ENCODE results near the gene GATB.

GATB gene

DNA sequence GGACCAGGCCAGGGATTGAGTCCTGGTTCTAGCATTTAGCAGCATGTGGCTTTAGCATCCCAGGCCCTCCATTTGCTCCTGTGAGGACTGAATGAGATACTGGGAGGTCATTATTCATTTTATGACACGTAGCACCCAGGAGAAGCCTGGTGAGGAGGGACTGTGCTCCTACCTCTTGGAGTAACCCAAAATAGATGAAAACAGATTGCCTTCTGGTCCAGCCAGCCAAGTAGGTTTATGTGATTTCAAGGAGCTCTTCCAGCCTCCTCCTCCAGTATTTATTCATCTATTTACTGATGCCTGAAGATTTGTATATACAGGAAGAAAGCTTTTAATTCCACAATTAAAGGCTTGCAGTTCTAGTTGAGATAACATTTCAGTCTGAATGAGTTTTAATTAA lies 109.3 kb downstream of the GATB start:
- no peaks in the 10 kb centered on the region for H3K36me3 ChIP-seq (ENCODE audit: control insufficient read depth in 2 of 2, insufficient read depth in 1 of 2, low read length in 2 of 2)
- no peak overlapping the region for H3K27ac ChIP-seq (ENCODE audit: extremely low read depth, low read depth, low read length)
- POLR2A ChIA-PET, result no interaction called here
- no peaks in the 10 kb centered on the region for H3K4me1 ChIP-seq (ENCODE audit: control insufficient read depth, insufficient read depth, low read length)
- no peak overlapping the region for H3K4me3 ChIP-seq (ENCODE audit: low read depth, low read length)
- no peak for TF ChIP-seq GLIS2 (tag by site-specific recombination; IDR thresholded peaks at IDR 0.05)
- no peak for TF ChIP-seq ZNF335 (tag by site-specific recombination; conservative IDR thresholded peaks at IDR 0.05)
- TF ChIP-seq ZFP37 (tag by site-specific recombination; IDR thresholded peaks at IDR 0.05), result no peak
- no peak for TF ChIP-seq ZNF133 (tag by site-specific recombination; IDR thresholded peaks at IDR 0.05)
- TF ChIP-seq ZNF558 (tag by site-specific recombination; IDR thresholded peaks at IDR 0.05), result no peak
- no peak for TF ChIP-seq REPIN1 (tag by site-specific recombination; IDR thresholded peaks at IDR 0.05; ENCODE audit: low read depth)
- TF ChIP-seq, protein P1, sequence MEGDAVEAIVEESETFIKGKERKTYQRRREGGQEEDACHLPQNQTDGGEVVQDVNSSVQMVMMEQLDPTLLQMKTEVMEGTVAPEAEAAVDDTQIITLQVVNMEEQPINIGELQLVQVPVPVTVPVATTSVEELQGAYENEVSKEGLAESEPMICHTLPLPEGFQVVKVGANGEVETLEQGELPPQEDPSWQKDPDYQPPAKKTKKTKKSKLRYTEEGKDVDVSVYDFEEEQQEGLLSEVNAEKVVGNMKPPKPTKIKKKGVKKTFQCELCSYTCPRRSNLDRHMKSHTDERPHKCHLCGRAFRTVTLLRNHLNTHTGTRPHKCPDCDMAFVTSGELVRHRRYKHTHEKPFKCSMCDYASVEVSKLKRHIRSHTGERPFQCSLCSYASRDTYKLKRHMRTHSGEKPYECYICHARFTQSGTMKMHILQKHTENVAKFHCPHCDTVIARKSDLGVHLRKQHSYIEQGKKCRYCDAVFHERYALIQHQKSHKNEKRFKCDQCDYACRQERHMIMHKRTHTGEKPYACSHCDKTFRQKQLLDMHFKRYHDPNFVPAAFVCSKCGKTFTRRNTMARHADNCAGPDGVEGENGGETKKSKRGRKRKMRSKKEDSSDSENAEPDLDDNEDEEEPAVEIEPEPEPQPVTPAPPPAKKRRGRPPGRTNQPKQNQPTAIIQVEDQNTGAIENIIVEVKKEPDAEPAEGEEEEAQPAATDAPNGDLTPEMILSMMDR (tag by site-specific recombination; IDR thresholded peaks at IDR 0.05), result no peak
- CTCF ChIA-PET, result interaction anchor here (0.6 kb wide), 1 partner anchor 94 kb away, joined by 3 read pairs; no protein-coding TSS in a partner anchor
- H3K9me3 ChIP-seq (ENCODE audit: control insufficient read depth, insufficient read depth, low read depth, low read length), result no peaks in the 10 kb centered on the region

DNA sequence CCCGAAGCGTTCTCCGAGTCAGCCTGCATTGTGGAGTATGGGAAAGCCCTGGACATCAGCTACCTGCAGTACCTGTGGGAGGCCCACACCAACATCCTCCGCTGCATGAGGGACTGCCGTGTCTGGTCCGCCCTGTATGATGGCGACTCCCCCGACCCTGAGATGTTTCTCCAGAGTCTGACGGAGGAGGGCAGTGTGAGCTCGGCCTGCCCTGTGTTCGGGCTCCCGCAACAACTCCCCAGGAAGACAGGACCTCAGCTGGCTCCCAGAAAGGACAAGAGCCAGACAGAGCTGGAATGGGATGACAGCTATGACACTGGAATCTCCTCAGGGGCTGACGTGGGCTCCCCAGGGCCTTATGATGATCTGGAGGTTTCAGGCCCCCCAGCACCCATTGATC lies 111.3 kb downstream of the GATB start:
- no peaks in the 10 kb centered on the region for H3K4me1 ChIP-seq (ENCODE audit: control insufficient read depth, insufficient read depth, low read length)
- H3K27ac ChIP-seq (ENCODE audit: extremely low read depth, low read depth, low read length), result no peak overlapping the region
- no peaks in the 10 kb centered on the region for H3K9me3 ChIP-seq (ENCODE audit: control insufficient read depth, insufficient read depth, low read depth, low read length)
- ChIA-PET CTCF (no interaction called here), POLR2A (no interaction called here)
- no peak overlapping the region for H3K4me3 ChIP-seq (ENCODE audit: low read depth, low read length)
- H3K36me3 ChIP-seq (ENCODE audit: control insufficient read depth in 2 of 2, insufficient read depth in 1 of 2, low read length in 2 of 2), result no peaks in the 10 kb centered on the region
- TF ChIP-seq SETDB1 (IDR thresholded peaks at IDR 0.05; ENCODE audit: insufficient read length, low read length) (no peak), ZNF350 (tag by site-specific recombination; IDR thresholded peaks at IDR 0.05) (no peak), ZNF140 (tag by site-specific recombination; IDR thresholded peaks at IDR 0.05) (no peak), KLF10 (tag by site-specific recombination; IDR thresholded peaks at IDR 0.05) (no peak), ZNF791 (tag by site-specific recombination; IDR thresholded peaks at IDR 0.05) (no peak), PRDM1 (tag by site-specific recombination; IDR thresholded peaks at IDR 0.05) (no peak), ZNF174 (tag by site-specific recombination; IDR thresholded peaks at IDR 0.05) (no peak), ZNF292 (tag by site-specific recombination; IDR thresholded peaks at IDR 0.05; ENCODE audit: borderline replicate concordance, low read depth) (no peak), ZNF510 (tag by site-specific recombination; IDR thresholded peaks at IDR 0.05; ENCODE audit: insufficient replicate concordance) (no peak), ZNF529 (tag by site-specific recombination; IDR thresholded peaks at IDR 0.05; ENCODE audit: insufficient replicate concordance) (no peak), ZNF707 (tag by site-specific recombination; IDR thresholded peaks at IDR 0.05) (no peak), ZNF747 (tag by site-specific recombination; IDR thresholded peaks at IDR 0.05) (no peak)
- TF ChIP-seq, protein P2, sequence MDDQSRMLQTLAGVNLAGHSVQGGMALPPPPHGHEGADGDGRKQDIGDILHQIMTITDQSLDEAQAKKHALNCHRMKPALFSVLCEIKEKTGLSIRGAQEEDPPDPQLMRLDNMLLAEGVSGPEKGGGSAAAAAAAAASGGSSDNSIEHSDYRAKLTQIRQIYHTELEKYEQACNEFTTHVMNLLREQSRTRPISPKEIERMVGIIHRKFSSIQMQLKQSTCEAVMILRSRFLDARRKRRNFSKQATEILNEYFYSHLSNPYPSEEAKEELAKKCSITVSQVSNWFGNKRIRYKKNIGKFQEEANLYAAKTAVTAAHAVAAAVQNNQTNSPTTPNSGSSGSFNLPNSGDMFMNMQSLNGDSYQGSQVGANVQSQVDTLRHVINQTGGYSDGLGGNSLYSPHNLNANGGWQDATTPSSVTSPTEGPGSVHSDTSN (CRISPR knock-in tag; IDR thresholded peaks at IDR 0.05), result no peak
- TF ChIP-seq, protein P3, sequence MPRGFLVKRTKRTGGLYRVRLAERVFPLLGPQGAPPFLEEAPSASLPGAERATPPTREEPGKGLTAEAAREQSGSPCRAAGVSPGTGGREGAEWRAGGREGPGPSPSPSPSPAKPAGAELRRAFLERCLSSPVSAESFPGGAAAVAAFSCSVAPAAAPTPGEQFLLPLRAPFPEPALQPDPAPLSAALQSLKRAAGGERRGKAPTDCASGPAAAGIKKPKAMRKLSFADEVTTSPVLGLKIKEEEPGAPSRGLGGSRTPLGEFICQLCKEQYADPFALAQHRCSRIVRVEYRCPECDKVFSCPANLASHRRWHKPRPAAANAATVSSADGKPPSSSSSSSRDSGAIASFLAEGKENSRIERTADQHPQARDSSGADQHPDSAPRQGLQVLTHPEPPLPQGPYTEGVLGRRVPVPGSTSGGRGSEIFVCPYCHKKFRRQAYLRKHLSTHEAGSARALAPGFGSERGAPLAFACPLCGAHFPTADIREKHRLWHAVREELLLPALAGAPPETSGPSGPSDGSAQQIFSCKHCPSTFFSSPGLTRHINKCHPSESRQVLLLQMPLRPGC (tag by site-specific recombination; IDR thresholded peaks at IDR 0.05), result no peak

All from HEK293 (cell line).